ENCODE results near the gene POU2F2.
A peak's percentile ranks its signal among the peaks of the same experiment; 100 is the strongest.

The POU2F2 gene

GRCh38 chr19:42154471-42155323, 22.5 kb upstream of the POU2F2 start:
- DNase-seq = no peak

GRCh38 chr19:42153672-42154433, 21.6 kb upstream of the POU2F2 start:
- no peak for DNase-seq

GRCh38 chr19:42152910-42153671, 20.8 kb upstream of the POU2F2 start:
- DNase-seq = no peak

- DNase-seq = no peak
Measured at GRCh38 chr19:42151782-42152684, 19.8 kb upstream of the POU2F2 start.

- DNase-seq = no peak
Measured at GRCh38 chr19:42150911-42151361, 18.7 kb upstream of the POU2F2 start.

GRCh38 chr19:42150364-42150763, 18.1 kb upstream of the POU2F2 start:
- DNase-seq = no peak

GRCh38 chr19:42149447-42150202, 17.4 kb upstream of the POU2F2 start:
- no peak for DNase-seq

- DNase-seq = no peak
Measured at GRCh38 chr19:42148266-42148665, 16.0 kb upstream of the POU2F2 start.

GRCh38 chr19:42143341-42144234, 11.3 kb upstream of the POU2F2 start:
- DNase-seq = no peak

- DNase-seq = no peak
Measured at GRCh38 chr19:42140125-42140754, 8.0 kb upstream of the POU2F2 start.

GRCh38 chr19:42134535-42135070, 2.4 kb upstream of the POU2F2 start:
- no peak for DNase-seq

GRCh38 chr19:42132851-42133528, 744 bp upstream of the POU2F2 start:
- peak; percentile 84 for DNase-seq

- DNase-seq = no peak
Measured at GRCh38 chr19:42131149-42132029, 857 bp downstream of the POU2F2 start.

- no peak for DNase-seq
Measured at GRCh38 chr19:42130254-42130573, 2.0 kb downstream of the POU2F2 start.

- no peak for DNase-seq
Measured at GRCh38 chr19:42129399-42130253, 2.6 kb downstream of the POU2F2 start.

GRCh38 chr19:42126574-42126973, 5.7 kb downstream of the POU2F2 start:
- DNase-seq = no peak

GRCh38 chr19:42125536-42125935, 6.7 kb downstream of the POU2F2 start:
- DNase-seq = no peak
